Measurements from ENCODE around the gene SPCS1.

Gene SPCS1

DNA sequence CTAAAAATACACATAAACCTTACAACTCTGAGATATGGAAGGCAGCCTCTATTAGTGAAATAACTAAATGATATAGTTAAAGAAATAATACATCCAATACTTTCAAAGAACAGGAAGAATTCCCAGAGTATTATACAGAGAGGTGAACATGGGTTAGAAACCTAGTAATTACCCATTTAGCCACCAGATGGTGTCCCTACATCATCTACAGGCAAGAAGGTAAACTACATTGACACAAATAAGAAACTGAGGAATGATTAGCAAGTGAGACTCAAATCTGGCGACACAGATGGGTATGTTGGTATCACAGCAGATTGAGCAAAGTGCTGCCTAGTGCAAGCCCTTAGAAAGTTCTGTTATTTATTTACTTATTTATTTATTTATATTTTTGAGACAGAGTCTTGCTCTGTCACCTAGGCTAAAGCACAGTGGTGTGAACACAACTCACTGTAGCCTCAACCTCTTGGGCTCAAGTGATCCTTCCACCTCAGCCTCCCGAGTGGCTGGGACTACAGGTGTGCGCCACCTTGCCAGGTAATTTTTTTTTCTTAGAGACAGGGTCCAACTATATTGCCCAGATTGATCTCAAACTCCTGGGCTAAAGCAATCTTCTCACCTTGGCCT, 36.6 kb downstream of the SPCS1 start:
- Histone ChIP-seq H3K27ac (ENCODE audit: low read depth, low read length) (no peak overlapping the region), H3K36me3 (ENCODE audit: insufficient read depth, low read length) (peaks cover 49% of the 10 kb centered on the region)

DNA sequence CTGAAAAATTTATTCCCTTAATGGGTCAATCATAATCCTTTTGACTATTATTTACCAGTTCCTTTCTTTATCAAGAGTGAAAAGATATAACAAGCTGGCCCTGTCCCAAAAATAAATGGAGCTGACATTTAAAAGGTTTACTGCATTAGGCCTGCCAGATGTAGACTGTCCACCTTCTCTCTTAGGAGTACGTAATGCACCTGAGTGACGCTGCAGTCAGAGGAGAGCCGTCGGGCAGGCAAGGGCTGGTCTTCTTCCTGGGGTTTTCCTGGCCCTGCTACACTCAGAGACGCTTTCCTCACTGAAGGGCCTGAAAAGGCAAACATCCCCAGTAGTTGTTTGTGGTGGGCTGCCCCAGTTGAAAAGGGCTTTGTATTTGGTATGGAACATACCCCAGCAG, 37.2 kb downstream of the SPCS1 start:
- H3K36me3 ChIP-seq (ENCODE audit: insufficient read depth, low read length): peaks cover 48% of the 10 kb centered on the region
- no peak overlapping the region for H3K9ac ChIP-seq (ENCODE audit: low read length)
- H3K4me3 ChIP-seq (ENCODE audit: low read depth in 1 of 2, low read length in 2 of 2): no peak overlapping the region

More for the DNA sequence above, 36.6 kb downstream of the SPCS1 start:
- no peaks in the 10 kb centered on the region for H3K9me3 ChIP-seq (ENCODE audit: low read length)
- H3K9ac ChIP-seq (ENCODE audit: low read length): no peak overlapping the region
- H3K4me1 ChIP-seq (ENCODE audit: insufficient read depth, low read length): no peaks in the 10 kb centered on the region
- no peaks in the 10 kb centered on the region for H3K27me3 ChIP-seq (ENCODE audit: control insufficient read depth in 1 of 2, insufficient read depth in 2 of 2, low read length in 2 of 2)
- no peak overlapping the region for H3K4me3 ChIP-seq (ENCODE audit: low read depth in 1 of 2, low read length in 2 of 2)

DNA sequence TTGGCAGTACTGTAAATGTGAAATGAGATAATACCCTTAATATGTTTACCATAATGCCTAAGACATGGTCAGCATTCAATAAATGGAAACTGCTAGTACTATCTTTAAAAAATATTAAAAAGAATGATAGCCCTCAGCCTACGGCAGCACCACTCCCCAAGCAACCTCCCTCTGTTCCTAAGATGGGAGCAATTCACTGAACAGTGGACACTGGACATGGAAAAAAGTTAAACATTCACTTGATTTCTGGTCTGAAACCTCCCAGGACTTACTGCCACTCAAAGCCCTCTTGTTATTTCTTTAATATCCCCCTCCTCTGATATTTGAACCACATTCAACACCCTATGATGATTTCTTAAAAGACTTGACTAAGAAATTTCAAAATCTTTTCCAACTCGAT, 37.8 kb downstream of the SPCS1 start:
- Histone ChIP-seq H3K9me3 (ENCODE audit: low read length) (no peaks in the 10 kb centered on the region), H3K27me3 (ENCODE audit: control insufficient read depth in 1 of 2, insufficient read depth in 2 of 2, low read length in 2 of 2) (no peaks in the 10 kb centered on the region), H3K4me3 (ENCODE audit: low read depth in 1 of 2, low read length in 2 of 2) (no peak overlapping the region), H3K9ac (ENCODE audit: low read length) (no peak overlapping the region), H3K36me3 (ENCODE audit: insufficient read depth, low read length) (peaks cover 53% of the 10 kb centered on the region), H3K27ac (ENCODE audit: low read depth, low read length) (no peak overlapping the region), H3K4me1 (ENCODE audit: insufficient read depth, low read length) (no peaks in the 10 kb centered on the region)

More for the DNA sequence above, 37.2 kb downstream of the SPCS1 start:
- Histone ChIP-seq H3K27ac (ENCODE audit: low read depth, low read length) (no peak overlapping the region), H3K9me3 (ENCODE audit: low read length) (no peaks in the 10 kb centered on the region), H3K27me3 (ENCODE audit: control insufficient read depth in 1 of 2, insufficient read depth in 2 of 2, low read length in 2 of 2) (no peaks in the 10 kb centered on the region), H3K4me1 (ENCODE audit: insufficient read depth, low read length) (no peaks in the 10 kb centered on the region)

DNA sequence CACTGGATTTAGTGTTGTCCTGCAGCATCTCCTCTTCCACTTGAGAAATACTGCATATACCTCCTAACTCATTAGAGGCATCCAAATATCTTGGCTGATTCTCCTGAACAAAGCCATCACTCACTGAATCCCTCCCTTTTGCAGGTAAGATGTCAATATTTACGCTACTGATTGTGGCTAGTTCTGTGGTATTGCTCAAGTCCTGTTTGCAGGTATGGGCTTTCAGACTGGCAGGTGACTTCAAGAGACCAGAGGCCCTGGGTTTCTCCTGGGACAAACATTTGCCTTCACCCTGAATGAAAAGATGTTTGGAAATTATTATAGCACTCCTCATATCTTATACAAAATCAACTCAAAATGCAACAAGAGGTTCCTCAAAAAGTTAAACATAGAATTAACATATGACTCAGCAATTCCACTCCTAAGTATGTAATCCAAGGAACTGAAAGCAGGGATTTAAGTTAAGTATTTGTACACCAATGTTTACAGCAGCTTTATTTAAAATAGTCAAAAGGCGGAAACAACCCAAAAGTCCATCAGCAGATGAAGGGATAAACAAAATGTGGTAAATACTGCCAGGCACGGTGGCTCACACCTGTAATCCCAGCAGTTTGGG, 46.2 kb downstream of the SPCS1 start:
- Histone ChIP-seq H3K36me3 (ENCODE audit: insufficient read depth, low read length) (peaks cover 44% of the 10 kb centered on the region), H3K4me3 (ENCODE audit: low read depth in 1 of 2, low read length in 2 of 2) (no peak overlapping the region), H3K27ac (ENCODE audit: low read depth, low read length) (no peak overlapping the region), H3K27me3 (ENCODE audit: control insufficient read depth in 1 of 2, insufficient read depth in 2 of 2, low read length in 2 of 2) (no peaks in the 10 kb centered on the region), H3K9ac (ENCODE audit: low read length) (no peak overlapping the region), H3K4me1 (ENCODE audit: insufficient read depth, low read length) (no peaks in the 10 kb centered on the region), H3K9me3 (ENCODE audit: low read length) (no peaks in the 10 kb centered on the region)

DNA sequence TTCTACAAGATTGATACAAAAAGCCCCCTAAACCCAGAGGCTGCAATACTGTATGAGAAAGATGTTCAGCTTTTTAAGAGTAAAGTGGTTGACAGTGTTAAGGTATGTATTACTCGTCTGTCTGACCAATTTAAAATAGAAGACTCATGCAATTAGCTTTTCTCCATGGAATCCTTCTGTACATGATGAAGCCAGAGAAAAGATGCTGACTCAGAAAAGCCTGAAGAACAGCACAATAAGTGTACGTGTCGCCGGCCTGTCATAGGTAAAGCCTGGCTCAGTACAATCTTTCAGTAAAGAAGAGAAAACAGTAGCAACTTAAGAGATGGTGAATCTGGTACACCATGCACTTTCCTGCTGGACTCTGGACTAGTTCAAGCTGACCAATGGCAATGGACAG, 48.5 kb downstream of the SPCS1 start:
- Histone ChIP-seq H3K9me3 (ENCODE audit: low read length) (no peaks in the 10 kb centered on the region), H3K36me3 (ENCODE audit: insufficient read depth, low read length) (peaks cover 36% of the 10 kb centered on the region), H3K27me3 (ENCODE audit: control insufficient read depth in 1 of 2, insufficient read depth in 2 of 2, low read length in 2 of 2) (no peaks in the 10 kb centered on the region), H3K27ac (ENCODE audit: low read depth, low read length) (no peak overlapping the region), H3K4me1 (ENCODE audit: insufficient read depth, low read length) (no peaks in the 10 kb centered on the region), H3K4me3 (ENCODE audit: low read depth in 1 of 2, low read length in 2 of 2) (no peak overlapping the region), H3K9ac (ENCODE audit: low read length) (no peak overlapping the region)

DNA sequence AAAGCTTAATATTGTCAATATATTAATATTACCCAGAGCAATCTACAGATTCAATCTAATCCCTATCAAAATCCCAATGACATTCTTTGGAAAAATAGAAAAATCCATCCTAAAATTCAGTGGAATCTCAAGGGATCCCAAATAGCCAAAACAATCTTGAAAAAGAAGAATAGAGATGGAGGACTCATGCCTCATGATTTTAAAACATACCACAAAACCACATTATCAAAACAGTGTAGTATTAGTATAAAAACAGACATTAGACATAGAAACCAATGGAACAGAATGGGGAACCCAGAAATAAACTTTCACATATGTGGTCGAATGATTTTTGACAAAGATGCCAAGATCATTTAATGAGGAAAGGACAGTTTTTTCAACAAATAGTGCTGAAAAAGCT, 50.2 kb downstream of the SPCS1 start:
- Histone ChIP-seq H3K9me3 (ENCODE audit: low read length) (no peaks in the 10 kb centered on the region), H3K27me3 (ENCODE audit: control insufficient read depth in 1 of 2, insufficient read depth in 2 of 2, low read length in 2 of 2) (no peaks in the 10 kb centered on the region), H3K4me1 (ENCODE audit: insufficient read depth, low read length) (no peaks in the 10 kb centered on the region), H3K27ac (ENCODE audit: low read depth, low read length) (no peak overlapping the region), H3K4me3 (ENCODE audit: low read depth in 1 of 2, low read length in 2 of 2) (no peak overlapping the region), H3K9ac (ENCODE audit: low read length) (no peak overlapping the region), H3K36me3 (ENCODE audit: insufficient read depth, low read length) (peaks cover 31% of the 10 kb centered on the region)
